IPS-NIHi7 (cell line): Measurements from ENCODE around the gene FKRP.
"Not testable (repeated sequence)": the region's sequence is repeated elsewhere in the genome, so short reads cannot be mapped to it uniquely, and the experiment has no call there.

ENCODE experiments used
- DNase-seq: peaks from one replicate; pipeline ENCODE4 v3.0.0; 2012; ENCODE audit warnings: mixed read lengths; ENCODE audit errors: extremely low spot score

FKRP gene, protein sequence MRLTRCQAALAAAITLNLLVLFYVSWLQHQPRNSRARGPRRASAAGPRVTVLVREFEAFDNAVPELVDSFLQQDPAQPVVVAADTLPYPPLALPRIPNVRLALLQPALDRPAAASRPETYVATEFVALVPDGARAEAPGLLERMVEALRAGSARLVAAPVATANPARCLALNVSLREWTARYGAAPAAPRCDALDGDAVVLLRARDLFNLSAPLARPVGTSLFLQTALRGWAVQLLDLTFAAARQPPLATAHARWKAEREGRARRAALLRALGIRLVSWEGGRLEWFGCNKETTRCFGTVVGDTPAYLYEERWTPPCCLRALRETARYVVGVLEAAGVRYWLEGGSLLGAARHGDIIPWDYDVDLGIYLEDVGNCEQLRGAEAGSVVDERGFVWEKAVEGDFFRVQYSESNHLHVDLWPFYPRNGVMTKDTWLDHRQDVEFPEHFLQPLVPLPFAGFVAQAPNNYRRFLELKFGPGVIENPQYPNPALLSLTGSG

DNA sequence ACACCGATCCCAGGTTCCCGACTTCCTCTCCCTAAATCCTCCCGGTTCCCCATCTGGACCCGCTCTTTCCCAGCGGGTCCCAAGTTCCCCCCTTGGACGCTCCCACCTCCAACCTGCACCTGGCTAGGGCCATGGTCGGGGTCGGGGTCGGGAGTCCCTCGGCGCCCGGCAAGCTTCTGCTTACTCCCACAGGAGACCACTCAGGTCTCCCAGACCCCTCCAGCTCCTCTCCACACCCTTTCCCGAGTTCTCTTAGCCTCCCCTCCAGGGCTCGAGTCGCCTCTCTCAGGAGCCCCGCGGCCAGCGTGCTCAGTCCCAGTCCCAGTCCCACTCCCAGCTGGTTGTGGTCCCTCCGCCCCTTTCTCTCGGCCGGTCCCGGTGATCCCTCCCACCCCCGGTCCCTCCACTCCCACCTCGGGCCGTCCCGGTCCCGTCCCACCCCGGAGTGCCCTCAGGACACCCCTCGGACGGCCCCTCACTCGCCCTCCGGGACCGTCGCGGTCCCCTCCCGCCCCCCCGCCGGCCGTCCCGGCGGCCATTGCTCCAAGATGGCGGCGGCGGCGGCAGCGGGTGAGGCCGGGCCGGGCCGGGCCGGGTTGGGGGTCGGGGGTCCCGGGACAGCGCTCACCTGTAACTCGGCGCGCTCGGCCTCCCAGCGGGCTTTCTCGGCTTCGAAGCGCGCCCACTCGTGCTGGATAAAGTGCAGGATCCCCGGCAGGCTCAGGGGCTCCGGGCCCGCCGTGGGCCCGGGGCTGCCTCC lies at the start of gene FKRP:
TSS of gene FKRP (plus strand) at position 537 of the 760 bp plus-strand sequence. CDS start 9,394 bp downstream, outside the sequence.
- peak; percentile 55 for DNase-seq

DNA sequence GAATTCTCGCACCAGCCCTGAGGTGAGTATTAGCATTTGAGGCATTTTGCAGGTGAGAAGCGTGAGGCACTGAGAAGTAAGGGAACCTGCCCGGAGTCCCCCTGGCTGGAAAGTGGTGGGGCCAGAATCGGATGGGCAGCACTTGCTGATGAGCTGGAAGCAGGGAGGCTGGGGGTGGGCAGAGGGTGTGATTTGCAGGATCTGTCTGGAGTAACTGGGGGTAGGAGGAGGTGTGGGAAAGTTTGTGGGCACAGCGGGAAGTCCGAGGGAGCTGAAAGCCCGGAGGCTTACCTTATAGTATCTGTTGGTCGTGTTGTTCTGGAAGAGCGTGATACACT lies 49.0 kb upstream of the FKRP start:
- no peak for DNase-seq

DNA sequence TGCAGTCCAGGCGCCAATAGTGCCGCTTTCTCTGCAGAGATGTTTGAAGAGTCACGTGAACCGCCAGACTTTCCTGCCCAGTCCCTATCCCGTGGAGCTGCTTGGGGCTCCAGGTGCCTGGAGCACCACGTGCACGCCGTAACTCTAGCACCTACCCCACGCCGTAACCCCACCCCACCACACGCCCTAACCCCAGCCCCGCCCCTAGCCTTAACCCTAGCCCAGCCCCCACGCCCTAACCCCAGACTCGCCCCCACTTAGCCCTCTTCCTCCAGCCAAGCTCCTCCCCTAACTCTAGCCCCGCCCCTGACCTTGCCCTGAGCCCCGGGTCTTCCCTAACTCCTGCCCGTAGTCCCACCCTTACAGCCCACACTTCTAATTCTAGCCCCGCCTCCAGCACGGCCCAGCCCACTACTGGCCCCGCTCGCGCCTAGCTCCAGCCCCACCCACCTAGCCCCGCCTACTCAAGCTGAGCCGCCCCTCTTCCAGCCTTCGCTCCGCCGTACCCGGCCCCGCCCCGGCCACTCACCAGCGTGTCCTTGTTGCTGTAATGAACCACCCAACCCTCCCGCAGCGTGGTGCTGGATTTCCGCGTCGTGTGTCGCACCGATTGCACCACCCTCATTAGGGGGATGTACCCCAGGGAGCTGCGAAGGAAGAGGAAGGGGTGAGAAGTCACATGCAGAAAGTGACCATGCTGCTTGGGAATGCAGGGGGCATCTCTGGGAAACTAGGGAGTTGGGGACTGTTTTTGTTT lies 48.5 kb upstream of the FKRP start:
- peak; percentile 100 for DNase-seq

DNA sequence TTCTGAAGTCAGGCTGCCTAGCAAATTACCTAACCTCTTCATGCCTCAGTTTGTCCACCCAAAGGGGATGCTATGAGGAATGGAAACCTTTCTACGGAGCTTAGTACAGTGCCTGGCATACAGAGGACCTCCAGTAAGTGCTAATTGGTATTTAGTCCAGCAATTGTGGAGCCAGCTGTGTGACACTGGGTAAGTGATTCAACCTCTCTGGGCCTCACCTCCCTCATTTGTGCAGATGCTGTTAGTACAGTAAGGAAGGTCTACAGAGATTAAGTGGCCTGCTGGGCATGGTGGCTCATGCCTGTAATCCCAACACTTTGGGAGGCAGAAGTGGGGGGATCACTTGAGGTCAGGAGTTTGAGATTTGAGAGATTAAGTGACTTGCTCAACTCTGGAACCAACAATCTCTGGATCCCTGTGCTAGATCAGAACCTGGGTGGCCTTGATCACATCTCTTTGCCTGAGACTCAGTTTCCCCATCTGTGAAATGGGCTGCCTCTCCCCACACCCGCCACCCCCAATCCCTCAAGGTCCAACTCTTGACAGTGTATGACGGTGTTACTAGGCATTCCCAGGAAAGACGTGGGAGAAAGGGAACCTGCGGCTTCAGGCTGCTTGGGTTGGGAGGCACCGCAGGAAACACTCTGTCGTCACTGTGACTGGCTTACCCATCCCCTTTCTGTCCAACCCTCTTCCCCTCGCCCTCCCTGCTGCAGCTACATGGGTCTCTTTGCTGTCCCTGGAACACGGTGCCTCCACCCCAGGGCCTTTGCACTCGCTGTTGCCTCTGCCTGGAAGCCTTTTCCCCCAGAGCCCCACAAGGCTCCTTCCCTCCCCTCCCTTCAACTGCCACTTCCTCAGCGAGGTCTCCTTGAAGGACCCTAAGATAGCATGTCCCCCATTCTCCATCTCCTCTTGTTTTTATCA lies 47.2 kb upstream of the FKRP start:
- no peak for DNase-seq

DNA sequence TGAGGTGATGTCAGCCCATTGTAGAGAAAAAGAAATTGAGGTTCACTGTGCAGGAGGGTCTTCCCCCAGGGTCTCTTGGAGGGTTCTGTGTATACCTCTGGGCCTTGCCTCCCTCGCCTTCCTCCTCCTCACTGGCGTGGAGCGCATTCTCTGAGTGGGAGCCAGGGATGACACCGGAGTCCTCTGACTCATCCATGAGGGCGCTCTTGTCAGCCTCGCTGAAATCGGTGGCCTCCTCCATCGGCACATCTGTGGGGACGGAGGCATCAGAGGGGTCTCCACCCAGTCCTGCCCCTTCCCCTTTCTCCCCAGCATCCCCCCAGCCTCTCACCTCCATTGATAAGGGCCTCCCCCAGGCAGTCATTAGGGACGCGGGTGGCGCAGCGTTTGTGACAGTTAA lies 45.2 kb upstream of the FKRP start:
- DNase-seq = no peak

DNA sequence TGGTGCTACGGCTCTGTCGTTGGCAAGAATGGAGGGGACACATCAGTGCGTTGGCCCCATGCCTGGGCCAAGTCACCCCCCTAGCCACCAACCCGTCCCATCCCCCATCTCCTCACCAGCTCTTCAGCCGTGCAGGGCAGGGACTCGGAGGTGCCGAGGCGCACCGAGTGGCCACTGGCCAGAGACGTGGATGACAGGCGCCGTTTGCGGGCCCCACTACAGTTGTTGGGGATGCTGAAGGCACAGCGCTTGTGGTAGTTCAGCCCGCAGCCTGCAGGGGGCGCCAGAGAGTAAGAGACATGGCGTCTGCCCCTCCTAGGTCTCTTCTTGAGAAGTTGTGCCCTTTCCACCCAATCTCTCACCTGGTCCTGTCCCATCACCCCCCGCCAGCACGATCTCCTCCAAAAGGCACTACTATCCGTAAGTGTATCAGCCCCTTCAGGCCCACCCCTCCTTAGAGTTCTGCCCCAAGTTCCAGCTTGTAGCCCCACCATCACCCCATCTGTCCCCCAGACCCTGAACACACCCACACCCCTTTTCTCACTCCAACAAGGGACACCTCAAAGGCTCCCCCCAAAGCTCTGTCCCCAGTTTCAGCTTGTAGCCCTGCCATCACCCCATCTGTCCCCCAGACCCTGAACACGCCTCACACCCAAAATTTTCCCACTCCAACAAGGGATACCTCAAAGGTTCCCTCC lies 41.3 kb upstream of the FKRP start:
- peak; percentile 89 for DNase-seq

DNA sequence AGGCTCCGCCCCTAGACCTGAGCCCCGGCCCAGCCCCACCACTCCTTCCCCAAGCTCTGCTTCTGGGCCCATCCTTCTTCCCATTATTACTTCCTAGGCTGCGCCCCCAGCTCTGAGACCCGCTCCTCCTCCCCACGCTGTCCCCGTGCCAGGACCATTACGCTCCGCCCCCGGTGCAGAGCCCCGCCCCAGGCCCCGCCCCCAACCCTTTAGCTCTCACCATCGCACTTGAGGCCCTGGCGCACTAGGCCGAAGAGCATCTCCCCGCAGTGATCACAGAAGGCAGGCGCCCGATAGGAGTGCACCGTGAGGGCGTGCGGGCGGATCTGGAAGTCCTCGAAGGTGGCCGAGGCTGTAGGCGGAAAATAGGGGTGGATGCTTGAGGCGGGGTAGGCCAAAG lies 35.2 kb upstream of the FKRP start:
- DNase-seq = peak; percentile 80

DNA sequence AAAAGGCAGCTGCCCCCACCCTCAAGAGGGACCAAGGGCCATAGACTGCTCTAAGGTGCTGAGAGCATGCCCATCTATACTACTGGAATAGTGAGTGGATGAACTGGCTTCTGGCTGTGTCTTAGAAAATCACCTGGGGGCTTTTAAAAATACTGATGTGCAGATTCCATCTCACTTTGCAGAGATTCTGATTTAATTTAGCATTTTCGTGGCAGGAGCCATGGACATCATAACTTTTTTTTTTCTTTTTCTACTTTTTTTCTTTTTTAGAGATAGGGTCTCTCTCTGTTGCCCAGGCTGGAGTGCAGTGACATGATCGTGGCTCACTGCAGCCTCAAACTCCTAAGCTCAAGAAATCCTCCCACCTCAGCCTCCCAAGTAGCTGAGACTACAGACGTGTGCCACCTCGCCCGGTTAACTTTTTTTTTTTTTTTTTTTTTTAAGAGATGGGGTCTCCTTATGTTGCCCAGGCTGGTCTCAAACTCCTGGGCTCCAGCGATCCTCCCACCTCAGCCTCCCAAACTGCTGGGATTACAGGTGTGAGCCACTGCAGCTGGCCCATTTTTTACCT lies 33.0 kb upstream of the FKRP start:
- DNase-seq = not testable (repeated sequence)

DNA sequence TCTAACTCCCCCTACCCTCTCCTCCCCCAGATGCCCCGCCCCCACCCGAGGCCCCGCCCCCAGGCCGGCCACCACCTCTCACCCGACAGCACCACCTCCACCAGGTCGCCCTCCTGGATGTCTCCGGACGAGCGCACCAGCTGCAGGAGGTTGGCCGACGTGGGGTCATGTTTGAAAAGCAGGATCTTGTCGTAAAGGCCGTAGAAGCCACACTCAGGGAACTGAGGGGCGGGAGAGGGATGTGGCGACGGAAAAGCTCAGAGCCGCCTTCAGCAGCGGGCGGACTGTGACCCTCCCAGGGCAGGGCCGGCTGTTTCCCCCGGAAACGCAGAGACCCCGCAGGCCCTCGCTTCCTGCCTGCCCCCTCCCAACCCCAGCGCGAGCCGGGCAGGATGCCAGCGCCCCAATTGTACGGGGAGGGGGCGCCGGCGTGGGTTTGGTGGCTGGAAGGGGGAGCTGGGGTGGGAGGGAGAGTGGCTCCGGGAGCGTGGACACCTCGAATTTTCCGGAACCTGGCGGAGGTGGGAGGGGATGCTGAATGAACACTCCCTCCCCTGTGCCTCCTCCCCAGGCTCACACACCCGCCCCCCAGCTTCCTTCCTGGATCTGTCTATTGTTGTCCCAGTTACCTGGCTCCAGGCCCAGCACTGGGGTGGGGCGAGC lies 31.9 kb upstream of the FKRP start:
- peak; percentile 94 for DNase-seq

DNA sequence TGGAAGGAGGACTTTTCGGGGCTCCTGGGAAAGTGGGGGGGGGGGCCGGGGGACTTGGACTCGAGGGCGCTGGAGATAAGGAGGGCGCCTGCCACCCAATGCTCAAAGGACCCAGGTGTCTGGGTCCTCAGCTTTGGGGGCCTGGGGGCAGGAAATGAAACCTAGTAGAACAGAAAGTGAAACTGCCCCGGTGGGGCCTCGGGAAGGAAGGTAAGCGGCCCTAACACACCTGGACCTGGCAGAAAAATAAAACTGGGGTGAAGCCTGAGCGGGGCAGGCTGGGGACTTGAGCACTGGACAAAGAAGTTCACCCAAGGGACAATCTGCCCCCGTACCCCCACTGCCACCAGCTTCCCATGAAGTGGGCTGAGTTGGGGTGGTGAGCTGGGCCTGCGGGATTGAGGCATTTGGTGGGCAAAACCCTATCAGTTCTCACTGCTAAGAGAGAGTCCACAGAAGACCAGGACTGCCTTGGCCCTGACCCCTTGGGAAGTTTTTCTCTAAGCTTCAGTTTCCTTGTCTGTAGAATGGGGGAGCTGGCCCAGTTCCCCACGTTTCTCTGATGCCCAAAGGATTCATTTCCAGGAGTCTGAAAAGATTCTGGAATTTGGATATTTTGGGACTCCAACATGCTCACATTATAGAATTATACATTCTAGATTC lies 31.3 kb upstream of the FKRP start:
- no peak for DNase-seq

DNA sequence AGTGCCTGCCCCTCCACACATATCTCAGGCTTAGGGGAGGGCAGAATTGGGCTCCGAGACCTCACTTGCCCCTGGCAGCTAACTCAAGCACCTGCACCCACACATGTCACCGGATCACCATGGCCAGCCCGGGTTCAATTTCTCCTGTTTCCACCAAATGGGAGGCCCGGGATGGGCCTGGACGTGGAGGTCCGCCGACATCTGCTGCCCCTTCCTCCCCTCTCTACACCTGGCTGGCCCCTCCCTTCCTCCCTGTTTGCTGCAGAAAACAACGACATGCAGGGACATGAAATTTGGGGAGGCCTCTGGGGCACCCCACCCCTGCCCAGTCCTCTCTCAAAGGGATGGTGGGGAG lies 30.3 kb upstream of the FKRP start:
- DNase-seq = no peak

DNA sequence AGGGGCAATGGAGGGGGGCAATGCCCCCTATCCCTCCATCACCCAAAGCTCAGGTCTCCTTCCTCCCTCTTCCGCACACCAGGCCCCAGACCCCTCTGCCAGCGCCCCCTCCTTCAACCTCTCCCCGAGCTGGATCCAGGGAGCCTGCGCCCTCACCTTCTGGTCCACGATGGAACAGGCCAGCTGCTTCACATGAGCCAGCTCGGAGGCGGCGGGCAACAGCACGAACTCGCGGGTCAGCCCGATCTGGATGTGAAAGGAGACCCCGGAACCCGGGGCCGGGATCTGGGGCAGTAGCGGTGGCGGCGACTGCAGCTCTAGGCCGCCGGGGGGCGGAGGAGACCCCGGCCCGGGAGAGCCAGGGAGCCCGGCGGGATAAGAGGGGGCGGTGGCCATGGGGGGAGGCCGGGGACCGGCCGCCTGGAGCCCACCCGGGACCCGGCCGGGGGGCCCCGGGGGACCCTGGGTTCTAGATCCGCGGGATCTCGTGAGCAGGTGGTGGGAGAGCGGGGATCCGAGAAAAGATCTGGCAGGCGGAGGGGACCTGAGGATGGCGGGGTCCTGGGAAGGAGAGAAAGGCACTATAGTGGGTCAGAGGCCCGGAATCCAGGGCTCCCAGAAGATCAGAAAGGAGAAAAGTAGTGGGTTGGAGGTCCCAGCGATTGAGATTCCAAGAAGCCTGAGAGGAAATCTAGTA lies 29.7 kb upstream of the FKRP start:
- peak; percentile 52 for DNase-seq

DNA sequence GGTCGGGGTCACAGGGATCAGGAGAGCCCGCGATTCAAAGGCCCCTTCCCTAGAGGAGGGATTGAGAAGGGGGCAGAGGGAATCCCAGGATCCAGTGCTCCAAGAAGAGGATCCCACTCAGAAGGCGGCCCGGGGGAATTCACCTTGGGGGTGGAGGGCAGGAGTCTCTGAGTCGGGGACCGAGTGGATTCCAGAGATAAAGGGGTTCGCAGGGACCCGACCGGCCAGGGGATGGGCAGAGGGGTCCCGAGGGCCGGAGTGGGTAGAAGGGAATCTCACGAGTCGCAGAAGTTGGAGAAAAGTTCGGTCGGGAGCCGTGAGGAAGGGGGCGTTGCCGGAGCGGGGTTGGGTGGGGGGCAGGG lies 29.2 kb upstream of the FKRP start:
- DNase-seq = no peak

DNA sequence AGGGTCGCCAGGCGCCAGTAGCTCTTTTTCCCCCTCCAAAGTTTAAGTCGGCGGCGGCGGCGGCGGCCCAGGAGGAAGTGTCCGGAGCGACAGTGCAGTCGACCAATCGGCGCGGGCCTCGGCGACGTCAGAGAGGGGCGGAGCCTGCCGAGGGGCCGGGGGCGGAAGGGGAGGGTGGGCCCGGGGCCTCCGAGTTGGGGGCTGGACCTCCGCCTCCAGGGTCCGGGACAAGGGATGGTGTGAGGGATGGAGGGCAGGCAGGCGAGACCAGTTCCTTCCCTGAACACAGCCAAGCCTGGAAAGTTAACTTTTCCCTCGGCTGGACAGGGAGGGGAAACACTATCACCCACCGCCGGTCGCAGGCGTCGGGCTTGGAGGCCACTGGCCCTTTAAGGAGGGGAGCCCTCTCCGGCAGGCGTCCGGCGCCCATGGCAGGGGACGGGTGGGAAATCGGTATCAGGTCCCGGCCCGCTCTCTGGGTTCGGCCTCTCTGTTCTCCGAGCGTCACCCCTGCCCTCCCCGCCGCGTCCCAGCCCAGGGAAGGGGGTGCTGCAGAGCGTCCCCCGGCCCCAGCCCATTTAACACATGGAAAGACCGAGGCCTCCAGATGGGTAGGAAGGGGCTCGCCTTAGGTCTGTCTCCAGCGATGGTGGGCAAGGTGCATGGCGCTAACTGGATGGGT lies 28.7 kb upstream of the FKRP start, which contains the start of gene PRKD2:
TSS of gene PRKD2 (minus strand) at position 81 of the 682 bp plus-strand sequence. CDS start 744 bp downstream, outside the sequence.
- DNase-seq = peak; percentile 96

DNA sequence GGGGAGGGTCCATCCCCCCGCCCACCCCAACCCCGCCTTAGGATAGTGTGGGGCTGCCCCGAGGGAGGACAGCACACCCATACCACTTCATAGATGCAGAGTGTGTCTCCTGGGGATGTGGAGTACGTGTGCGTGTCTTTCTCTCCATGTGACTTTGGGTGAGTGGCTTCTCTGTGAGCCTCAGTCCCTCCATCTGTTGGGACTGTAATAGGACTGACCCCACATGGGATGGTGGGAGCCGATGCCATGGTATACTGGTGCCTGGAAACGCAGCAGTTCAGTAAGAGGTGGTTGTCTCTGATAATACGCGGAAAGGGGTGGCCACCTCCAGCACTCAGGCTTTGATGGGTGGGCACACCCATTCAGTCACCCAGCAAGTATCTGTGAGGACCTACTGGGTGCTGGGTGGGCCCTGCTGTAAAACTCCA lies 28.1 kb upstream of the FKRP start:
- no peak for DNase-seq

DNA sequence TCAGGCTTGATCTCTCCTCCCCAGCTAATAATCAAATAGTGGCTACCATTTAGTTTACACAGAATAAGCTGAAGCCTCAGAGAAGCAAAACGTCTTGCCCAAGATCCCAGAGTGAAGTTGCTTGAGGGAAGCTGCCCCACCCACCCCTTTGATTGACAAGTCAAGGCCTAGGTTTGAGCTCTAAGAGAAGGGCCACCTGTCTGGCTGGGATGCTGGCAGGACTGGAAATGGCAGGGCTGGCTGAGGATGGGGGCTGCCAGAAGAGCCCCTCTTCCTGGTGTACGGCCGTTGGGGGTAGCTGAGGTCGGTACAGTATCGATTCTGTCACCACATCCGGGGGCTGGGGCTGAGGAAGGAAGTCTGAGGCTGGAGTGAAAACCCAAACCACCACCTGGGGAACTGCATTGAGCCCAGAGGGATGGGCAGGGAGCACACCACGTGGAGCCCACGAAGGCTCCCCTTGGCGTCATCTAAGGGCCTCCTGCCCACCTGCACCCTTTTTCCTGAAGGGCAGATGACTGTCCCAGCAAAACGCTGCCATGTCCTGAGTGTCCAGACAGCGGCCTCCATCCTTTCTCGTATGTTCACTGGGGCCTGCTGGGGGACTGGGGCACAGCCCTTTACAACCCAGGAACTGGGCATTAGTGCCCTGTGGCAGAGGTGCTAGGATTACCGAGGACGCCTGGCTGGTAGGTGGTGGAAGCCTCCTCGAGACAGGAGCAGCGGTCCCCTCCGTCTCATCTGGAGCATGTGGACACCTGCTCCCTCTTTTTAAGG lies 27.5 kb upstream of the FKRP start:
- DNase-seq = no peak
